Astrocyte (in vitro differentiated cells and primary cell): ENCODE data around the gene SPON1. TPM values are rescaled to one million over a fixed set of nuclear protein-coding genes. Genes with fewer than 3 reads are reported as not detected.
A peak's percentile ranks its signal among the peaks of the same experiment; 100 is the strongest.

Experiments used
- DNase-seq: peaks from one replicate; pipeline ENCODE4 v3.0.0-alpha.2; 2010; ENCODE audit warnings: low read depth
- FAIRE-seq: peaks from 2 replicates; lab custom pipeline; 2011; peaks lifted over from hg19 to GRCh38; lab: Jason Lieb, UNC
- H2AFZ ChIP-seq: 2 replicates; pipeline ENCODE4 v1.6.0; 2012; ENCODE audit warnings: low read depth, low read length, inconsistent platforms
- H3K27ac ChIP-seq: 2 replicates; pipeline ENCODE4 v1.5.1; 2011; ENCODE audit warnings: low read depth, low read length, inconsistent platforms
- H3K27me3 ChIP-seq: 2 replicates; pipeline ENCODE4 v1.6.0; 2011; ENCODE audit warnings: low read length, inconsistent platforms; ENCODE audit not compliant: insufficient read depth
- H3K36me3 ChIP-seq: 2 replicates; pipeline ENCODE4 v1.5.1; 2011; ENCODE audit warnings: low read length, inconsistent platforms; ENCODE audit not compliant: insufficient read depth
- H3K4me1 ChIP-seq: 2 replicates; pipeline ENCODE4 v1.5.1; 2011; ENCODE audit warnings: low read length, inconsistent platforms; ENCODE audit not compliant: insufficient read depth
- H3K4me2 ChIP-seq: 2 replicates; pipeline ENCODE4 v1.6.0; 2012; ENCODE audit warnings: low read length, inconsistent platforms
- H3K4me3 ChIP-seq: 2 replicates; pipeline ENCODE4 v1.5.1; 2011; ENCODE audit warnings: low read depth, mild to moderate bottlenecking, low read length, inconsistent platforms; ENCODE audit not compliant: insufficient read depth
- H3K79me2 ChIP-seq: 2 replicates; pipeline ENCODE4 v1.6.0; 2012; ENCODE audit warnings: mild to moderate bottlenecking, low read length, inconsistent platforms; ENCODE audit not compliant: insufficient read depth
- H3K9ac ChIP-seq: 2 replicates; pipeline ENCODE4 v1.6.0; 2012; ENCODE audit warnings: mild to moderate bottlenecking, low read length, inconsistent platforms
- H3K9me3 ChIP-seq: 2 replicates; pipeline ENCODE4 v1.5.1; 2012; ENCODE audit warnings: low read depth, mild to moderate bottlenecking, low read length, inconsistent platforms; ENCODE audit not compliant: insufficient read depth
- H4K20me1 ChIP-seq: 2 replicates; pipeline ENCODE4 v1.6.0; 2012; ENCODE audit warnings: low read length, inconsistent platforms; ENCODE audit not compliant: insufficient read depth
- H3K27ac Mint-ChIP-seq: one replicate; pipeline ENCODE4 v1.8.0; 2021; ENCODE audit warnings: mild to moderate bottlenecking, mixed read lengths; ENCODE audit not compliant: unreplicated experiment
- H3K27me3 Mint-ChIP-seq: one replicate; pipeline ENCODE4 v1.8.0; 2021; ENCODE audit warnings: low read depth, mixed read lengths; ENCODE audit not compliant: unreplicated experiment
- H3K36me3 Mint-ChIP-seq: one replicate; pipeline ENCODE4 v1.8.0; 2021; ENCODE audit warnings: low read depth, mixed read lengths; ENCODE audit not compliant: unreplicated experiment
- H3K4me1 Mint-ChIP-seq: one replicate; pipeline ENCODE4 v1.8.0; 2021; ENCODE audit warnings: low read depth, mixed read lengths; ENCODE audit not compliant: unreplicated experiment
- H3K4me3 Mint-ChIP-seq: one replicate; pipeline ENCODE4 v1.8.0; 2021; ENCODE audit warnings: mild to moderate bottlenecking, moderate library complexity, mixed read lengths; ENCODE audit not compliant: unreplicated experiment
- H3K9me3 Mint-ChIP-seq: one replicate; pipeline ENCODE4 v1.8.0; 2021; ENCODE audit warnings: mild to moderate bottlenecking, mixed read lengths; ENCODE audit not compliant: unreplicated experiment
- CTCF ChIP-seq: IDR thresholded peaks from 2 replicates; pipeline ENCODE4 v1.5.1; 2011; ENCODE audit warnings: low read depth, mild to moderate bottlenecking, inconsistent platforms, low read length, moderate library complexity; ENCODE audit not compliant: insufficient read depth
- EZH2 ChIP-seq: IDR thresholded peaks from 2 replicates; pipeline ENCODE4 v1.6.1; 2012; ENCODE audit warnings: mild to moderate bottlenecking, low read length, inconsistent platforms; ENCODE audit not compliant: insufficient read depth
- total RNA-seq: library from RNA; stranded (reverse); gene quantifications from 2 replicates; pipeline ENCODE4 v1.2.1, GENCODE V29; 2021

Gene SPON1
- total RNA-seq, 1 donor from 2014 or later: 2.0 TPM

GRCh38 chr11:14012846-14013245 is 50.3 kb downstream of the SPON1 start:
- peaks cover 4% of the 10 kb centered on the region for H3K27me3 Mint-ChIP-seq
- no peaks in the 10 kb centered on the region for H3K9me3 Mint-ChIP-seq
- Histone ChIP-seq H3K27me3 (peaks cover 2% of the 10 kb centered on the region), H3K4me2 (no peak overlapping the region), H3K27ac (no peak overlapping the region), H2AFZ (no peak overlapping the region), H3K4me3 (no peak overlapping the region), H3K9ac (no peak overlapping the region), H3K4me1 (peaks cover 11% of the 10 kb centered on the region), H3K79me2 (no peaks in the 10 kb centered on the region), H3K36me3 (no peaks in the 10 kb centered on the region), H3K9me3 (no peaks in the 10 kb centered on the region), H4K20me1 (no peaks in the 10 kb centered on the region)
- no peak for TF ChIP-seq EZH2
- TF ChIP-seq CTCF: no peak
- FAIRE-seq (no peak), DNase-seq (peak; percentile 38)
- no peak overlapping the region for H3K27ac Mint-ChIP-seq
- H3K4me3 Mint-ChIP-seq: no peak overlapping the region
- peaks cover 8% of the 10 kb centered on the region for H3K4me1 Mint-ChIP-seq
- no peaks in the 10 kb centered on the region for H3K36me3 Mint-ChIP-seq

GRCh38 chr11:14015711-14016110 is 53.2 kb downstream of the SPON1 start:
- Mint-ChIP-seq H3K4me3 (no peak overlapping the region), H3K27me3 (peaks cover 4% of the 10 kb centered on the region), H3K36me3 (no peaks in the 10 kb centered on the region), H3K4me1 (peaks cover 9% of the 10 kb centered on the region), H3K9me3 (peaks cover 4% of the 10 kb centered on the region), H3K27ac (no peak overlapping the region)
- Histone ChIP-seq H3K9ac (no peak overlapping the region), H3K36me3 (no peaks in the 10 kb centered on the region), H3K4me2 (peak overlapping the region; percentile 12), H3K4me3 (no peak overlapping the region), H2AFZ (no peak overlapping the region), H3K9me3 (no peaks in the 10 kb centered on the region), H3K79me2 (no peaks in the 10 kb centered on the region), H3K27ac (no peak overlapping the region), H3K27me3 (no peaks in the 10 kb centered on the region), H3K4me1 (peaks cover 11% of the 10 kb centered on the region), H4K20me1 (no peaks in the 10 kb centered on the region)
- peak; percentile 41 for FAIRE-seq
- DNase-seq: peak; percentile 74
- TF ChIP-seq CTCF: no peak
- no peak for TF ChIP-seq EZH2

- peaks cover 9% of the 10 kb centered on the region for H3K4me1 Mint-ChIP-seq
- Histone ChIP-seq H3K9me3 (no peaks in the 10 kb centered on the region), H4K20me1 (no peaks in the 10 kb centered on the region), H3K36me3 (no peaks in the 10 kb centered on the region), H3K79me2 (no peaks in the 10 kb centered on the region), H2AFZ (no peak overlapping the region), H3K4me3 (no peak overlapping the region), H3K27ac (no peak overlapping the region), H3K27me3 (peaks cover 11% of the 10 kb centered on the region), H3K4me2 (no peak overlapping the region), H3K9ac (no peak overlapping the region), H3K4me1 (peaks cover 11% of the 10 kb centered on the region)
- DNase-seq: no peak
- H3K9me3 Mint-ChIP-seq: peaks cover 6% of the 10 kb centered on the region
- FAIRE-seq: no peak
- no peaks in the 10 kb centered on the region for H3K36me3 Mint-ChIP-seq
- no peak overlapping the region for H3K4me3 Mint-ChIP-seq
- H3K27ac Mint-ChIP-seq: no peak overlapping the region
- TF ChIP-seq CTCF: no peak
- TF ChIP-seq EZH2: no peak
- H3K27me3 Mint-ChIP-seq: peaks cover 16% of the 10 kb centered on the region
Measured at GRCh38 chr11:14018441-14018840, 55.9 kb downstream of the SPON1 start.
